Tibial artery (tissue), 4 donors: Measurements from ENCODE around the gene FANCC.

Source experiments
- DNase-seq, 2 donors: peaks; one replicate each; pipeline ENCODE4 v3.0.0-alpha.2; 2019
- H3K27ac ChIP-seq, 2 donors: fragments of 200-600 bp; sonication (generic) in 1 of 2; 1 replicate in 1 of 2; 2 replicates in 1 of 2; pipeline ENCODE4 v1.5.1; 2018 to 2019; ENCODE audit warnings: mild to moderate bottlenecking in 1 of 2
- H3K27me3 ChIP-seq, 2 donors: fragments of 200-600 bp; sonication (generic) in 1 of 2; one replicate each; pipeline versions ENCODE4 v1.5.1 to v1.6.0; 2016 to 2019
- H3K36me3 ChIP-seq, 3 donors: fragments of 200-600 bp; sonication (generic) in 2 of 3; one replicate each; pipeline ENCODE4 v1.5.1; 2016 to 2019; ENCODE audit warnings: mild to moderate bottlenecking in 2 of 3
- H3K4me1 ChIP-seq, 4 donors: fragments of 200-600 bp; sonication (generic) in 2 of 4; 1 replicate in 3 of 4; 2 replicates in 1 of 4; pipeline ENCODE4 v1.5.1; 2016 to 2019
- H3K4me3 ChIP-seq, 2 donors: fragments of 200-600 bp; sonication (generic) in 1 of 2; 1 replicate in 1 of 2; 2 replicates in 1 of 2; pipeline ENCODE4 v1.5.1; 2018 to 2019; ENCODE audit warnings: mild to moderate bottlenecking in 2 of 2
- H3K9me3 ChIP-seq, 3 donors: fragments of 200-600 bp; sonication (generic) in 1 of 3; one replicate each; pipeline ENCODE4 v1.5.1; 2016 to 2019
- CTCF ChIP-seq, 2 experiments: fragments of 200-600 bp in 1 of 2; fragments of 450-650 bp in 1 of 2; IDR thresholded peaks; one replicate each; pipeline ENCODE4 v1.5.1; 2017 to 2019; ENCODE audit warnings: antibody characterized with exemption in 2 of 2, mild to moderate bottlenecking in 1 of 2, moderate library complexity in 1 of 2
- intact Hi-C: fragments of 100-400 bp; cut with DNase I; formaldehyde crosslinking; loops from one replicate; pipeline ENCODE4 v1.15.0; 2023; ENCODE audit warnings: low total_unique reads

Gene FANCC

GRCh38 chr9:95264954-95265615, 52.4 kb downstream of the FANCC start:
- H3K27me3 ChIP-seq = no peaks in the 10 kb centered on the region
- no peak overlapping the region for H3K4me3 ChIP-seq
- no peaks in the 10 kb centered on the region for H3K9me3 ChIP-seq
- no peaks in the 10 kb centered on the region for H3K36me3 ChIP-seq
- H3K27ac ChIP-seq = no peak overlapping the region
- intact Hi-C loops = no loop called here
- peak; percentile 32 to 35 for TF ChIP-seq CTCF (IDR thresholded peaks at IDR 0.05)
- DNase-seq = no peak
- no peaks in the 10 kb centered on the region for H3K4me1 ChIP-seq

GRCh38 chr9:95261890-95262289, 55.6 kb downstream of the FANCC start:
- TF ChIP-seq CTCF (IDR thresholded peaks at IDR 0.05) = no peak
- intact Hi-C loops = no loop called here

GRCh38 chr9:95250462-95251221, 66.9 kb downstream of the FANCC start:
- DNase-seq = no peak
- H3K9me3 ChIP-seq = no peaks in the 10 kb centered on the region
- H3K27ac ChIP-seq = no peak overlapping the region
- no peaks in the 10 kb centered on the region for H3K36me3 ChIP-seq
- intact Hi-C loops = no loop called here
- H3K4me3 ChIP-seq = no peak overlapping the region
- H3K27me3 ChIP-seq = no peaks in the 10 kb centered on the region
- no peaks in the 10 kb centered on the region for H3K4me1 ChIP-seq
- no peak for TF ChIP-seq CTCF (IDR thresholded peaks at IDR 0.05)

More at GRCh38 chr9:95261890-95262289, 55.6 kb downstream of the FANCC start:
- Histone ChIP-seq H3K27ac (no peak overlapping the region), H3K36me3 (no peaks in the 10 kb centered on the region), H3K9me3 (no peaks in the 10 kb centered on the region), H3K4me3 (no peak overlapping the region), H3K4me1 (no peaks in the 10 kb centered on the region), H3K27me3 (no peaks in the 10 kb centered on the region)
- no peak for DNase-seq

- no peaks in the 10 kb centered on the region for H3K9me3 ChIP-seq
- no peak for DNase-seq
- intact Hi-C loops = no loop called here
- no peak overlapping the region for H3K27ac ChIP-seq
- no peak overlapping the region for H3K4me3 ChIP-seq
- no peaks in the 10 kb centered on the region for H3K27me3 ChIP-seq
- no peak for TF ChIP-seq CTCF (IDR thresholded peaks at IDR 0.05)
- H3K4me1 ChIP-seq = no peaks in the 10 kb centered on the region
- no peaks in the 10 kb centered on the region for H3K36me3 ChIP-seq
Observed at GRCh38 chr9:95249986-95250385, 67.5 kb downstream of the FANCC start.

GRCh38 chr9:95246547-95246946, 71.0 kb downstream of the FANCC start:
- Histone ChIP-seq H3K4me3 (no peak overlapping the region), H3K4me1 (no peaks in the 10 kb centered on the region), H3K36me3 (no peaks in the 10 kb centered on the region), H3K27me3 (no peaks in the 10 kb centered on the region), H3K9me3 (no peaks in the 10 kb centered on the region), H3K27ac (no peak overlapping the region)
- no peak for DNase-seq
- intact Hi-C loops = no loop called here
- TF ChIP-seq CTCF (IDR thresholded peaks at IDR 0.05) = no peak
